Ishikawa (cell line): ENCODE data around the gene WDR82.

ENCODE experiments used
- EGR1 ChIP-seq: IDR thresholded peaks from 2 replicates; pipeline ENCODE4 v1.6.1; 2012
- NFIC ChIP-seq: IDR thresholded peaks from 2 replicates; pipeline ENCODE4 v1.6.1; 2012
- TAF1 ChIP-seq: IDR thresholded peaks from 2 replicates; pipeline ENCODE4 v1.6.1; 2012; ENCODE audit warnings: low read depth, mild to moderate bottlenecking
- TF ChIP-seq, protein P1 (sequence below): IDR thresholded peaks from 2 replicates; pipeline ENCODE4 v1.6.1; 2012
- TF ChIP-seq, protein P2 (sequence below): IDR thresholded peaks from 2 replicates; pipeline ENCODE4 v1.6.1; 2012

DNA sequence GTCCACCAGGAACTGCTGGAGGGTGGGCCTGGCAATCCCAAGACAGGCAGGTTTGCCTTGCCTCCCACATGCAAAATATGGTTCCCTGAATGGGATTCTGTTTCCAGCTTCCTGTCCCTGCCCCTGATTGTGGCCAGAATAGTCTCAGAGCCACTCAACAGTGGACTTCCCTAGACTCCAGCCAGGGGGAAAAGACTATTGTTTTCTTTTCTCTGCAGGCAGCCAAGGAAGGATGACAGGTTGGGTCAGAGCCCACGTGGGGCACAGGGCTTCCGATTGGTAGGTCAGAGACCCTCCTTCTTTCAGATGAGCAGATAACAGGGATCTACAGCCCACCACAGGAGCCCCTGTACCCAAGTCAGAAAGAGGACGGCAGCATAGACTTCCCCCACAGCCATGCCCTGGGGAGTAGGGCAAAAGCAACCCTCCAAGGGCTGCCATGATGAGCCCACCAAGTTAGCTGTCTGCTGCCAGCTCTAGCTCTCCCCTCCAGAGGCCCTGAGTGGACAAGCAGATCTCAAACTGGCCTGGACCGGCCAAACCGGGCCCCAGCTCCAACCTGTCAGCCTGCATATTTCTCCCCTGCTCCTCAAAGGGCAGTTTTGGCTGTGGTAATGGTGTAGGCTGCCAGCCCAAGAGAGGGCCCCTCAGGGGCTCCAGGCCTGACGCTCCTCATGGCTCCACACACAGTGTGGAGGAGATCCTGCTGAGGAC, 59.4 kb downstream of the WDR82 start:
- TF ChIP-seq TAF1: no peak
- TF ChIP-seq, protein P1, sequence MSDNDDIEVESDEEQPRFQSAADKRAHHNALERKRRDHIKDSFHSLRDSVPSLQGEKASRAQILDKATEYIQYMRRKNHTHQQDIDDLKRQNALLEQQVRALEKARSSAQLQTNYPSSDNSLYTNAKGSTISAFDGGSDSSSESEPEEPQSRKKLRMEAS: no peak
- TF ChIP-seq, protein P2, sequence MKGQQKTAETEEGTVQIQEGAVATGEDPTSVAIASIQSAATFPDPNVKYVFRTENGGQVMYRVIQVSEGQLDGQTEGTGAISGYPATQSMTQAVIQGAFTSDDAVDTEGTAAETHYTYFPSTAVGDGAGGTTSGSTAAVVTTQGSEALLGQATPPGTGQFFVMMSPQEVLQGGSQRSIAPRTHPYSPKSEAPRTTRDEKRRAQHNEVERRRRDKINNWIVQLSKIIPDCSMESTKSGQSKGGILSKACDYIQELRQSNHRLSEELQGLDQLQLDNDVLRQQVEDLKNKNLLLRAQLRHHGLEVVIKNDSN: peak; percentile 76
- TF ChIP-seq NFIC: peak; percentile 43; the same call in 1 of the 2 replicates
- TF ChIP-seq EGR1: no peak
